ENCODE results near the gene SPHK2. TPM values are rescaled to one million over a fixed set of nuclear protein-coding genes. Genes with fewer than 3 reads are reported as not detected.
A peak's percentile ranks its signal among the peaks of the same experiment; 100 is the strongest.

The SPHK2 gene
- polyA plus RNA-seq, 1 experiment = 4.6 TPM

- Histone ChIP-seq H3K9me3 (ENCODE audit: control insufficient read depth, insufficient read depth, low read length) (no peaks in the 10 kb centered on the region; the same call in 1 of the 2 replicates), H3K27me3 (ENCODE audit: control insufficient read depth, insufficient read depth, low read length) (no peaks in the 10 kb centered on the region), H3K27ac (ENCODE audit: low read depth, low read length) (peak overlapping the region; percentile 58), H3K4me3 (ENCODE audit: low read depth, low read length) (peak overlapping the region; percentile 68)
- ChIA-PET POLR2A (interaction anchor here (0.7 to 1.3 kb wide), 4 partner anchors 9 to 183 kb away, joined by 3 to 8 read pairs (median 5); no protein-coding TSS in a partner anchor), CTCF (interaction anchor here (1.1 kb wide), 1 partner anchor 369 kb away, joined by 3 read pairs; the partner anchor contains the start of gene RUVBL2)
- no peak for TF ChIP-seq CTCF (IDR thresholded peaks at IDR 0.05; ENCODE audit: low read depth, low read length)
- peak; percentile 95 for DNase-seq (ENCODE audit: low read depth, low spot score)
These were observed 4.8 kb downstream of the SPHK2 start for GRCh38 chr19:48624067-48624594.

DNA sequence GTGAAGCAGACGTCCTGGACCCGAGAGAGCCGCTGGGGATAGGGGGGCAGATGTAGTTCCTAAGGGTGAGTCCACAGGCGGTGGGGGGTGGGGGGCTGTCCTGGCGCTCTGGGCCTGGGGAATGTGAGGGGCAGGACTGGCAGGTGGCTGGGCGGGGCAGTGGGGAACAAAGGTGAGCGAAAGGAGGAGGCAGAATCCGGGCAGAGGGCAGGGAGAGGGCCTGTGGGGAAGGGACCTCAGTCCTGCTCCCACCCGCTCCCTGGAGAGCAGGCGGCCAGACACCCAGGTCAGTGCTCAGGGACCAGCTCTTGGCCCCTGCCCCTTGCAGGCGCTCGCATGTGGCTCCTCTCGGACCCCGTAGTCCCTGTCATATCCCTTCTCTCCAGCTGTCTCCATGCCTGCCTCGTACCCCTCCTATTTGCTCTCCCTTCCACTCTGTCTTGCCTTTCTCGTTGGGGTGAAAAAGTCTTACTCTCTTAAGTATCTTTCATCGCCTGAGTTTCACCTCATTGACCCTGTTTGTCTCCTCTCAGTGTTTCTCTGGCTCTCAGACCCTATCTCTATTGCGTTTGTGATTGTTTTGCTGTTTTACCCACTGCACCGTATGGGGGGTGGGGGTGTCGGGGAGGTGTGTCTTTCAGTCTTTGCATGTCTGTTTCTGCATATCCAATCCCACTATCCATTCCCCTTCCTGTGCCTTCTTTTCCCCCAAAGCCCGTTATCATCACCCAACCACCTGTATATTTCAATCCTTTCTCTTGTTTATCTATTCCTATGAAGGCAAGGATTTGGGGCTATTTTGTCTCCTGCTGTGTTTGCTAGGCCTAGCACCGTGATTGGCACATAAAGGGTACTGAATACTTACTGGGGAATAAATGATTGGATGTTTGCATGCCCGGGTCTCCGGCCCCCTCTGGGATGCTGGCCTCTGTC, 5.8 kb downstream of the SPHK2 start:
- Histone ChIP-seq H3K9me3 (ENCODE audit: control insufficient read depth, insufficient read depth, low read length) (peaks cover 5% of the 10 kb centered on the region; the same call in 1 of the 2 replicates), H3K4me3 (ENCODE audit: low read depth, low read length) (peak overlapping the region; percentile 68), H3K27ac (ENCODE audit: low read depth, low read length) (no peak overlapping the region), H3K27me3 (ENCODE audit: control insufficient read depth, insufficient read depth, low read length) (no peaks in the 10 kb centered on the region)
- CTCF ChIA-PET = no interaction called here
- POLR2A ChIA-PET = no interaction called here
- DNase-seq (ENCODE audit: low read depth, low spot score) = no peak
- no peak for TF ChIP-seq CTCF (IDR thresholded peaks at IDR 0.05; ENCODE audit: low read depth, low read length)

- ChIA-PET POLR2A (no interaction called here), CTCF (no interaction called here)
- no peak overlapping the region for H3K4me3 ChIP-seq (ENCODE audit: low read depth, low read length)
- no peak overlapping the region for H3K27ac ChIP-seq (ENCODE audit: low read depth, low read length)
- no peaks in the 10 kb centered on the region for H3K27me3 ChIP-seq (ENCODE audit: control insufficient read depth, insufficient read depth, low read length)
- no peak for DNase-seq (ENCODE audit: low read depth, low spot score)
- no peak for TF ChIP-seq CTCF (IDR thresholded peaks at IDR 0.05; ENCODE audit: low read depth, low read length)
- H3K9me3 ChIP-seq (ENCODE audit: control insufficient read depth, insufficient read depth, low read length) = peaks cover 5% of the 10 kb centered on the region; the same call in 1 of the 2 replicates
These were observed 6.6 kb downstream of the SPHK2 start for GRCh38 chr19:48625891-48626327.

DNA sequence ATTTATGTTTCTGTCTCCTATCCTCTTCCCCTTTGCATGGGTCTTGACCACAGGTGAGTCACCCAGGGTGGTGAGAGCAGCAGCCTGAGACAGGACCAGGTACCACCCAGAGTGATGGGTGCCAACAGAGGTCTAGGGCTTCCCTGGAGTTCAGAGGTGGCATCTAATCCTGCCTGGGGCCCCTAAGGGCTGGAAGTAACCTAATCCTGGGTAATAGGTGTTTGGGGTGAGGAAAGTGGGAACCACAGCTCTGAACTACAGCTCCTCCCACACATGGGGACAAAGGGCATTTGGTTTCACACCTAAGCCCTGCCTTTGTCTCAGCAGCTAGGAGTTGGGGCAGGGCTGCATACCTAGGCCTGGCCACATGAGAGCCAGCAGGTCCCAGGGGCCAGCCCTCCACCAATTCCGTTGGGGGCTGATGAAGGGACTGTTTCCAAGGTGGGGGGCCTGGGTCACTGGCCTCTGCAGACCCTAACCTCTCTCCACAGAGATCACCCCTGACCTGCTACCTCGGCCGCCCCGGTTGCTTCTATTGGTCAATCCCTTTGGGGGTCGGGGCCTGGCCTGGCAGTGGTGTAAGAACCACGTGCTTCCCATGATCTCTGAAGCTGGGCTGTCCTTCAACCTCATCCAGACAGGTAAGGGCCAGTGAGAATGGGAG, 8.0 kb downstream of the SPHK2 start:
- CTCF ChIA-PET = interaction anchor here (0.6 to 1.0 kb wide), 2 partner anchors 44 to 201 kb away, joined by 3 to 4 read pairs; no protein-coding TSS in a partner anchor
- Histone ChIP-seq H3K27ac (ENCODE audit: low read depth, low read length) (no peak overlapping the region), H3K27me3 (ENCODE audit: control insufficient read depth, insufficient read depth, low read length) (no peaks in the 10 kb centered on the region), H3K9me3 (ENCODE audit: control insufficient read depth, insufficient read depth, low read length) (peaks cover 5% of the 10 kb centered on the region; the same call in 1 of the 2 replicates), H3K4me3 (ENCODE audit: low read depth, low read length) (no peak overlapping the region)
- TF ChIP-seq CTCF (IDR thresholded peaks at IDR 0.05; ENCODE audit: low read depth, low read length) = no peak
- POLR2A ChIA-PET = interaction anchor here (1.1 kb wide), 1 partner anchor 8 kb away, joined by 5 read pairs; the partner anchor contains the start of genes RPL18 and SPHK2
- no peak for DNase-seq (ENCODE audit: low read depth, low spot score)

All from AG04450 (cell line).